Thymus (tissue), 11 donors: ENCODE data around the gene PLA2G4F. TPM values are rescaled to one million over a fixed set of nuclear protein-coding genes. Genes with fewer than 3 reads are reported as not detected.

Experiments
- DNase-seq, 9 donors: peaks; one replicate each; pipeline ENCODE4 v3.0.0-alpha.2; 2013; ENCODE audit warnings: low spot score in 9 of 9, low read depth in 6 of 9, missing footprints in 1 of 9
- H3K27ac ChIP-seq, 2 donors: one replicate each; pipeline ENCODE4 v1.5.1; 2013; ENCODE audit warnings: control low read depth in 1 of 2, low read depth in 1 of 2, low read length in 1 of 2, mild to moderate bottlenecking in 1 of 2, moderate library complexity in 1 of 2
- H3K27me3 ChIP-seq, 2 donors: one replicate each; pipeline ENCODE4 v1.5.1; 2013; ENCODE audit warnings: low read length in 1 of 2; ENCODE audit not compliant: control insufficient read depth in 2 of 2, insufficient read depth in 1 of 2
- H3K36me3 ChIP-seq, 2 donors: one replicate each; pipeline ENCODE4 v1.5.1; 2013; ENCODE audit warnings: low read length in 1 of 2, mild to moderate bottlenecking in 1 of 2, moderate library complexity in 1 of 2; ENCODE audit not compliant: control insufficient read depth in 2 of 2, insufficient read depth in 2 of 2
- H3K4me1 ChIP-seq, 2 donors: one replicate each; pipeline ENCODE4 v1.5.1; 2013; ENCODE audit warnings: low read length in 2 of 2; ENCODE audit not compliant: control insufficient read depth in 2 of 2, insufficient read depth in 2 of 2
- H3K4me3 ChIP-seq, 2 donors: one replicate each; pipeline ENCODE4 v1.5.1; 2013; ENCODE audit warnings: low read length in 2 of 2, control low read depth in 1 of 2, mild to moderate bottlenecking in 1 of 2
- H3K9me3 ChIP-seq, 2 donors: one replicate each; pipeline ENCODE4 v1.5.1; 2013; ENCODE audit warnings: low read length in 1 of 2, mild to moderate bottlenecking in 1 of 2; ENCODE audit not compliant: control insufficient read depth in 2 of 2, insufficient read depth in 1 of 2
- WGBS: extraction: QIAGEN DNeasy Blood & Tissue Kit; methylation state at CpG from one replicate; pipeline ENCODE4 v1.1.7; 2013; 5-methylcytosine and 5-hydroxymethylcytosine counted together
- polyA plus RNA-seq: library from polyadenylated mRNA; stranded (reverse); fragments of 200-250 nt; gene quantifications from one replicate; pipeline ENCODE4 v1.2.3, GENCODE V29; 2013
- total RNA-seq: library from RNA; stranded (reverse); fragments of 120-200 nt; gene quantifications from one replicate; pipeline ENCODE4 v1.2.4, GENCODE V29; 2013
- donor health status: healthy.

Gene PLA2G4F
- total and polyA plus RNA-seq, 2 donors, result 2.1 to 7.3 TPM

GRCh38 chr15:42090781-42091180 is 65.7 kb downstream of the PLA2G4F start:
- 94% methylated on average over 9 of the region's 9 CpGs for WGBS
- no peaks in the 10 kb centered on the region for H3K36me3 ChIP-seq
- no peak for DNase-seq
- no peaks in the 10 kb centered on the region for H3K9me3 ChIP-seq
- H3K27me3 ChIP-seq, result no peaks in the 10 kb centered on the region
- peaks cover 0 to 17% of the 10 kb centered on the region in 2 donors for H3K4me1 ChIP-seq
- no peak overlapping the region for H3K27ac ChIP-seq
- no peak overlapping the region for H3K4me3 ChIP-seq

GRCh38 chr15:42090370-42090769 is 66.1 kb downstream of the PLA2G4F start:
- no peak overlapping the region for H3K27ac ChIP-seq
- H3K4me1 ChIP-seq, result peaks cover 0 to 16% of the 10 kb centered on the region in 2 donors
- DNase-seq, result no peak
- 80% methylated on average over 7 of the region's 7 CpGs for WGBS
- H3K27me3 ChIP-seq, result no peaks in the 10 kb centered on the region
- no peaks in the 10 kb centered on the region for H3K36me3 ChIP-seq
- H3K9me3 ChIP-seq, result no peaks in the 10 kb centered on the region
- H3K4me3 ChIP-seq, result no peak overlapping the region

GRCh38 chr15:42089942-42090341 is 66.5 kb downstream of the PLA2G4F start:
- DNase-seq, result no peak
- Histone ChIP-seq H3K27ac (no peak overlapping the region), H3K36me3 (no peaks in the 10 kb centered on the region), H3K4me1 (peaks cover 0 to 20% of the 10 kb centered on the region in 2 donors), H3K27me3 (no peaks in the 10 kb centered on the region), H3K9me3 (no peaks in the 10 kb centered on the region), H3K4me3 (no peak overlapping the region)
- WGBS, result 97% methylated on average over 4 of the region's 4 CpGs

Other genes starting within 250 kb of the PLA2G4F start
- gene EHD4, start 184.1 kb downstream of the PLA2G4F start, total RNA-seq, result 7.3 TPM
- 11.8 TPM for gene EHD4, start 184.1 kb downstream of the PLA2G4F start, polyA plus RNA-seq
- gene PLA2G4E, start 135.6 kb downstream of the PLA2G4F start, total RNA-seq, result 0.05 TPM
- 0.62 TPM for gene PLA2G4E, start 135.6 kb downstream of the PLA2G4F start, polyA plus RNA-seq
- gene PLA2G4D, start 62.1 kb downstream of the PLA2G4F start, total RNA-seq, result 0.28 TPM
- 2.7 TPM for gene PLA2G4D, start 62.1 kb downstream of the PLA2G4F start, polyA plus RNA-seq
- 31.5 TPM for gene VPS39, start 51.7 kb upstream of the PLA2G4F start, total RNA-seq
- gene VPS39, start 51.7 kb upstream of the PLA2G4F start, polyA plus RNA-seq, result 53.1 TPM
- gene GANC, start 116.6 kb upstream of the PLA2G4F start, total RNA-seq, result 13.6 TPM
- 12.7 TPM for gene GANC, start 116.6 kb upstream of the PLA2G4F start, polyA plus RNA-seq
- gene TMEM87A, start 116.8 kb upstream of the PLA2G4F start, total RNA-seq, result 32.2 TPM
- gene TMEM87A, start 116.8 kb upstream of the PLA2G4F start, polyA plus RNA-seq, result 33.5 TPM
- 2.4 TPM for gene CAPN3, start 202.9 kb upstream of the PLA2G4F start, total RNA-seq
- 38.1 TPM for gene CAPN3, start 202.9 kb upstream of the PLA2G4F start, polyA plus RNA-seq